Cerebellar nuclear complex (tissue), 1 donor: Measurements from ENCODE around the gene MAP3K9.
A peak's percentile ranks its signal among the peaks of the same experiment; 100 is the strongest.
"Not testable (repeated sequence)": the region's sequence is repeated elsewhere in the genome, so short reads cannot be mapped to it uniquely, and the experiment has no call there.

ENCODE experiments used
- DNase-seq, 2 experiments: peaks; one replicate each; lab custom pipeline; 2025; lab: John Stamatoyannopoulos, UW

Gene MAP3K9

DNA sequence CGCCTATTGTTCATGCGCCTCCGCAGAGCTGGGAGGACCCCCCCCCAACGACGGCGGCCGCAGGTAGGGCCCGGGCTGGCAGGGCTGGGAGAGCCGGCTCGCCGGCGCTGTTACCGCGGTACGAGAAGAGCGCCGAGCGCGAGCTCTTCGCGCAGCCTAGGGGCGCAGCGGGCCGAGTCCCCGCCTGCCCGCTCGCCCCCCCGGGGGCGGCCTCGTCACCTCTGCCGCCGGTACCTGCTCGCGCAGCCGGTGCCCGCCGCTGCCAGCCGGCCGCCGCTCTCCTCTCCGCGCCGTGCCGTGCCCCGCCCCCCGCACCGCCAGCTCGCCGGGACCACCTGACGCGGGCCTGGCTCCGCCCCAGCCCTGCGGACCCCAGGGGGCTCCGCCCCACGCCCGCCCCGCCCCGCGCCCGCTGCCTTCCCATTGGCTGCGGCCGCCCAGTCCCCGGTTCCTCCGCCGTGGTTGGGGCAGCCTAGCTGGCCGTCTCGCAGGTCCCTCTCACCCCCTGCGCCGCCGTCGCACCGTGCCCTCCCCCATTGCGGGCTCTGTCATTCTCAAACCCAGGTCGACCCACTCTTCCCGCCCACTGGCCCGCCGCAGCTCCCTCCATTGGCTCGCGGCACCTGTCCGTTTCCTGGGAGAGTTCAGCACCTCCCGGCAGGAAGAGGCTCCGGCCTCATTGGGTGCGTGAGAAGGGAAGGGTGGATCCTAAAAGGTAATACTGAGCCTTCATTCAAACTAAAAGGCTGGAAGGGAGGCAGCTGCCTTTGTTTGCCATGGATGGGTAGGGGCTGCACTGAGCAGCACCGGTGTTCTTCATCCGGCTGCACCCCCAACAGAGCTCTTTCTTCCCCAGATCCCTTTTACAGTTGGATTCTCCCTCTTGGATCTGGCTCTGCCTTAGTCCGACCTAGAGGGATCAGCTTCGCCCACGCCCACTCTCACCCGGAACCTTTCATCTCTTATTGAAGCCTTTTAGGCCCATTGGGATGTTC, at the start of gene MAP3K9:
Gene MAP3K9, minus strand, starts transcription at position 289 of the 995 bp plus-strand sequence. CDS start 342 bp downstream, outside the sequence.
- DNase-seq: peak; percentile 98

DNA sequence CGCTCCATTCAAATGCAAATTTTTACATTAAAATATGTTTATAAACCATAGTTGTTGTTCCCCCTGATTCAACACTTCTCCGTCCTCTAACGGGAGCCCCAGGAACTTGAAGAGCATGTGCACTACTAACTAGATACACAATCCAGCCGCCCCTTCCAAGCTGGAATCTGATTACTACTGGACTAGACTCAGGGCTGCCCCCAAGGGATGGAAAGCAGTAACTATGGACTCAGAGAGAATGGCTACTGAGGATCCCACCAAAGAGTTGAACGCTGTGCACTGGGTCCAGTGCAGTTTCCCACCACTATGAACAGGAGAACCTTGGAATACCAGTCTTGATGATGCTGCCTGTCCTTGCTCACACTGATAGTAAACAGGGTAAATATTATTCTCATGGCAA, 49.3 kb upstream of the MAP3K9 start:
- DNase-seq: no peak

DNA sequence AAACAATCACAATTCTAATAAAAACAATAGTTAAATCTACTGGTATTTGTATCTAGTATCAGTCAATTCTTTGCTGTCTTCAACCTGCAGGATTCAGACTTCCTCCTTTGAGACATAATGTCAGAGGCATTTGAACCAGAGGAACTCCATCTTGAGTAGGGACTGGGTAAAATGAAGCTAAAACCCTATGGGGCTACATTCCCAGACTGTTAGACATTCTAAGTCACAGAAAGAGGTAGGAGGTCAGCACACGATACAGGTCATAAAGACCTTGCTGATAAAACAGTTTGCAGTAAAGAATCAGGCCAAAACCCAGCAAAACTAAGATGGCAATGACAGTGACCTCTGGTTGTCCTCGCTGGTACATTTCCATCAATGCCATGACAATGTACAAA, 48.2 kb upstream of the MAP3K9 start:
- DNase-seq: no peak

DNA sequence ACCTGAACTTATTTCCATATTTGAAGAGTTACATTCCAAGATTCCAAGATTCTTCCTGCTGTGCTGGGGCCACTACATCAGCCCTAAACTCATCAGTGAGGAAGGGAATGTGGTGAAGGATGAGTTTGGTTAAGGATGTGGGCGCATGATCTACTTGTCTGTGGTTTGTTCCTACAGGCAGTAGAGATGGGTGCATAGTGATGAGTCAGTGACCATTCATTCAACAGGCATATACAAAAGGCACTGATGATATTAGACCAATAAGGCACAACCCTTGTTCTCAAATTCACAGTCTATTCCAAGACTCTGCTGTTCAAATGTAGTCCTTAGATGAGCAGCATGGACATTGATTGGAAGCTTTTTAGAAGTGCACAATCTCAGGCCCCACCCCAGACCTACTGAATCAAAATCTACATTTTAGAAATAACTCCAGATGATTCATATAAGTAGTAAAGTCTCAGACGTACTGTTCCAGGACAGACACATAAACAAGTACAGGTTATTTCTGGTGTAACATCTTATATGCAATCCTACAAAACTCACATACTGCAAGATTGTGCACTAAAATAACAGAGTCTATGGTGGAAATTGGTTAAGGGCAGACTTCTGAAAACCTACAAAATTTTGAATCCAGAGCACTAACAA, 47.7 kb upstream of the MAP3K9 start:
- no peak for DNase-seq

DNA sequence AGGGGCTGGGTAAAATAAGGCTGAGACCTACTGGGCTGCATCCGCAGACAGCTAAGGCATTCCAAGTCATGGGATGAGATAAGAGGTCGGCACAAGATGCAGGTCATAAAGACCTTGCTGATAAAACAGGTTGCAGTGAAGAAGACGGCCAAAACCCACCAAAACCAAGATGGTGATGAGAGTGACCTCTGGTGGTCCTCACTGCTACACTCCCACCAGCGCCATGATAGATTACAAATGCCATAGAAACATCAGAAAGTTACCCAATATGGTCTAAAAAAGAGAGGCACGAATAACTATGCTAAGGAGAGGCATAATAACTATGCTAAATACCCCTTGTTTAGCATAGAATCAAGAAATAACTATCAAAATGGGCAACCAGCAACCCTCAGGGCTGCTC, 46.2 kb upstream of the MAP3K9 start:
- no peak for DNase-seq

DNA sequence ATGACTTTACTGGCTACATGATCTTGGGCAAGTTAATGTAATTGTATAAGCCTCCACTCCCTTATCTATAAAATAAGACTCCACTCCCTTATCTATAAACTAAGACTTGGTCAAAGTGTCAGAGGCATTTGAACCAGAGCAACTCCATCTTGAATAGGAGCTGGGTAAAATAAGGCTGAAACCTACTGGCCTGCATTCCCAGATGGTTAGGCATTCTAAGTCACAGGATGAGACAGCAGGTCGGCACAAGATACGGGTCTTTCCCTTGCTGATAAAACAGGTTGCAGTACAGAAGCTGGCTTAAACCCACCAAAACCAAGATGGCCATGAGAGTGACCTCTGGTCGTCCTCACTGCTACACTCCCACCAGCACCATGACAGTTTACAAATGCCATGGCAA, 44.3 kb upstream of the MAP3K9 start:
- DNase-seq: not testable (repeated sequence)

DNA sequence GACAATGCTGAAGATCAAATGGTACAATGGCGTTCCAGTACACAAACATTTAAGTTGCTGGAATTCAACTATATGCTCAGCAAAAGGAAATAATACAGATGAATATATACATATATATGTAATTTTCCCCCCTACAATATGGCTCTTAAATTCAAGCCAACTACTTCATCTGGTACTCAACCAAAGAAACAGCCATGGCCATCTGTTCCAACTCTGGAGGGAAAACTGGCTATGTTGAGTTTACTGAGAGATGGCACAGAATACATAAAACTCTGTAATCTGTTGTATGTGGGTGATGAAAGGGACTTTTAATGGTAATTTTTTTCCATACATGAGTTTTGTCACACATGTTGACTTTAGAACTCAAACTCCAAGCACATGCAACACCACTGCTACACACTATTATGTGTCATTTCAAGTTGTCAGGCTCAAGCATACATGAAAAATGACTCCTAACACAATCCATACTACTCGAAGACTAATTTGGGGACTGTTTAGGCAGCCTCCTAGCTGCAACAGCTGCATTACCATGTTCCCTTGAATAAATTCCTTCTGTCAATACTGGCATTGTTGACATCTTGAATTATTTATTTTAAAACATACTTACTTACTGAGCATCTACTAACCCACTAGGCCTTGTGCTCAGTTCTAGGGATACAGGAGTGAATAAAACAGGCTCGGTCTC, 38.2 kb upstream of the MAP3K9 start:
- no peak for DNase-seq

DNA sequence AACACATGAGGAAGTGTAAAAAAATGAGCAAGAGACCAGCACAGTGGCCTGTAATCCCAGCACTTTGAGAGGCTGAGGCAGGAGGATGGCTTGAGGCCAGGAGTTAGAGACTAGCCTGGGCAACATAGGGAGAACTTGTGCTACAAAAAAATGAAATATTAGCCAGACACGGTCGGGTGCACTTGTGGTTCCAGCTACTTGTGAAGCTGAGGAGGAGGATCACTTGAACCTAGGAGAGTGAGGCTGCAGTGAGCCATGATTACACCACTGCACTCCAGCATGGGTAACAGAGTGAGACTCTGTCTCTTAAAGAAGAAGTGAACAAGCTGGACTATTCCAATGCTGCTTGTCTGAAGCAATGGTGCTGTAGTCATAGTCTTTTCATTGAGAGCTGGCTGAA, 36.3 kb upstream of the MAP3K9 start:
- no peak for DNase-seq

DNA sequence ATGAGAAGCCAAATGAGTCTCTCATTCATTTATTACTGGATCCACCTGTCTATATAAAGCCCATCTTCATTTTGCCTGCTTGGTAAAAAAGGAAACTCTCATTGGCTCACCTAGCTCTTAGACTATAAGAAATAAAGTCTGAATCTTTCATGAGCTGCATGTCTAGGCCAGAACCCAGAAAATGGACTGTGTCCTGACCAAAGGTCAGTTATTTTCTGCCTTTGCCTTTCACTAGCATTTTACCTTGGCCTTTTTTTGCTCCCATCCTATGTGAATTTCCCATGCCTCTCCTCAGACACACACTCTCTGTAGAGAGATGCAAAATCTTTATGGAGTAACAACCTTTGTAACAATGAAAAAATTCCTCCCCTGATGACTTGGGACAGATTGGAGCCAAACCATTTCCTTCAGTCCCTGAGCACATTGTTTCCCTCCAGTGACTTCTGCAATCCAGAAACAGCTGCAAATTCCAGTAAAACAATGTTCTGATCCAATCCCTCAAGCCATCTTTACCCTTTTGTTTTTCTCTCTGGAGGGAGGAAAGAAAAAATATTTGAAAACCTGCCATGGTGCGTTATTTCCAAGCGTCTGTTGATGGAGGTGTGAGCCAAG, 33.6 kb upstream of the MAP3K9 start:
- no peak for DNase-seq

DNA sequence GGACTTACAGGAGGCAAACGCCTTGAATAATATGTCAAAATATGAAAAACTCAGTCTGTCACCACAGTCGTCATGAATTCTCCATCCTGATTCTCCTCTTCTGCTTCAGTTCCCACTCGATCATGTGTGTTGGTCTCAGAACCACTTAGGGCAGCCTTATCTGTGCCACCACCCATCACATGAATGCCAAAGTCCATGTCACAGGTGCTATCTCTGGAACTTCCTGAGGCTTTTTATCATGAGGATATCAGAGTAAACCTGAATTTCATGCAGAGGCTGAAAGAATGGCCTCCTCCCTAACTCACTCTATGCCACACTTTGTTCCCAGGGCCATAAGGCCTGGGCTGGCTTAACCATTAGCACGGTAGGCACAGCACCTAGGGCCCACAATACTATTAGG, 28.8 kb upstream of the MAP3K9 start:
- no peak for DNase-seq

DNA sequence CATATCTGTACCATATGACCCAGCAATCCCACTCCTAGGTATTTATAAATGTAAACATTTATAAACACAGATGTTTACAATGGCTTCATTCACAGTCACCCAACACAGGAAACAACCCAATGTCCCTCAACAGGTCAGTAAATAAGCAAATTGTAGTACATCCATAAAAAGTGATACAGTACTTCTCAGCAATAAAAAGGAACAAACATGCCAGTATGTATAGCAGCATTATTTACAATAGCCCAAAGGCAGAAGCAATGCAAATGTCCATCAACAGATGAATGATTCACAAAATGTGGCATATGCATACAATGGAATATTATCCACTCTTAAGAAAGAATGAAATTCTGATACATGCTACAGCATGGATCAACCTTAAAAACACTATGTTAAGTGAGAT, 27.6 kb upstream of the MAP3K9 start:
- DNase-seq: no peak

DNA sequence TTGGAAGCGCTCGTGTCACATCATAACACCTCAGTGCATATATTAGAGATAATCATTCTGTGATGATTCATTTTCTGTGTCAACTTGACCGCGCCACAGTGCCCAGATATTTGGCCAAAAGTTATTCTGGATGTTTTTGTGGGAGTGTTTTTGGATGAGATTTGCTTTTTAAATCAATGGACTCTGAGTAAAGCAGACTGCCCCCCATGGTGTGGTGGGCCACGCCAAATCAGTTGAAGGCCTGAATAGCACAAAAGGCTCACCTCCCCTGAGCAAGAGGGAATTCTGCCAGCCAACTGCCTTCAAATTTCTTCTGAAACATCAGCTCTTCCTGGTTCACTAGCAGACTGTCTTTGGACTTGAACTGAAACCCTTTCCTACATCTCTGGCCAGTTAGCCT, 24.6 kb upstream of the MAP3K9 start:
- DNase-seq: no peak

DNA sequence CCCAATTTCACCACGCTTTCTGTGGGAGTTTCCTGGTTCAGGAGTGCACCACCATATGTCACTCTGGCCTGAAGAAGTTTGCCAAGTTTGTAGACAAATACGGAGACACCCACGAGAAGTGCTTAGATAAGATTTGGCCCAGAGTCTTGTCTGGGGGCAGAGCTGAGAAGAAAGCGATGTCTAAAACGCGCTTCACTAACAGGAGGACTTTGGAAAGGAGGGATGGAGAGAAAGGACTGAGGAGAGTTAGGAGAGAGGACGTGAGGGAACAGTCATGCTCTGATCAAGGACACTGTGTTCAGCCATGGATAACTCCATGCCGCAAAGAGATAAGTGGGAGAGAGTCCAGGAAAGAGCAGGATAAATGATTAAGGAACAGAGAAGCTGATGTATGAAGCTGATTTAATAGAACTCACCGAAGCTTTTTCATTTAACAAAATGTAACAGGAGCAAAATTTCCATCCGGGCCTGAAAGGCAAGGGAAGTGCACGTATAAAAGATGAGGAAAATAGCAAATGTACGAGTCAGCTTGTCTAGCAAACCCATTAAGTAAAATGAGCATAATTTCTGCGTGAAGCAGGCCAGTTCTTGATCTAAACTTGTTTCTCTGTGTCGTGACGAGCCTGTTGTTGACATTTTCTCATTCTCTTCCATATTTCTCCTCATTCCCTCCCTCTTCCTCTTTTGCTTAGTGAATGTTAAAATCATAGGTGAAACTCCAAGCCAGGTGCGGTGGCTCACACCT, 23.4 kb upstream of the MAP3K9 start:
- DNase-seq: no peak

DNA sequence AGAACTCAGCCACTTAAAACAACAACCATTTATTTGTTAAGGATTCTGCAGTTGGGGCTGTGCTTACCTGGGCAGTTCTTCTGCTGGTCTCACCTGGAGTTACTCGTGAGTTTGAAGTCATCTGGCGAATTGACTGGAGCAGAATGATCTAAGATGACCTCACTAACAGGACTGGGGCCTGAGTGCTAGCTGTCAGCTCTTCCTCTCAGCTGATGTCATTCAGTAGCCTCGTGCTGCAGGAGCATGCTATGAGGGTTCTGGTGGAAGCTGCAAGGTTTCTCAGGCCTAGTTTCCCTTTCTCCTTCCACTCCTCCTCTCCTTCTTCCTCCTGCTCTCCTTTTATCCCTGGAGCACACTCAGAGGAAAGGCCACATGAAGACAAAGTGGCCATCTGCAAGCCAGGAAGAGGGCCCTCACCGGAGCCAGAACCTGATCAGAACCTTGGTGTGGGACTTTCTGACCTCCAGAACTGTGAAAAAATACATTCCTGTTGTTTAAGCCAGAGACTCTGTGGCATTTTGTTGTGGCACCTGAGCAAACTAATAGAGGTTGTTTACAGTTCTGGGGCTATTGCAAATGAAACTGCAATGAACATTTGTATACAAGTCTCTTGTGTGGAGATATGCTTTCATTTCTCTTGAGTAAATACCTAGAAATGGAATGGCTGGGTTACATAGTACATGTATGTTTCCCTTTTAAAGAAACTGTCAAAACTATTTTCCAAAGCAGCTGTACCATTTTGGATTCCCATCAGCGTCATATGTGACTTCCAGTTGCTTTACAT, 21.9 kb upstream of the MAP3K9 start:
- DNase-seq: no peak

DNA sequence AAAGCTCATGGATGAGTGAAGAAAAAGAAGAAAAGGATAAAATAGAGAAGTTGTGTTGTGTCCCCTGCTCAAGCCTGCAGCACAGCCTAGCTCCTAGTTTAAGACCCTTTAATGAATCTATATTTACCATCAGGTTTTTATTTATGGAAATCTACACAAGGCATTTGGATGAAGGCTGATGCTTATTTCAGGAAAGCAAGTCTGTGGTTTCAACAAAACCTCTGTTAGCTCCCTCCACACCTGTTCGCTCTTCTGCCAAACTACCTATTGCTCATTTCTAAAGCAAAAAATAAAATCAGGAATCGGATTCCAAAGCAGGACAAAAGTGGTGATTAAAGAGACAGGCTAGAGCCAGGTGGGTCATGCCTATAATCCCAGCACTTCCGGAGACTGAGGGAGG, 18.9 kb upstream of the MAP3K9 start:
- DNase-seq: no peak

DNA sequence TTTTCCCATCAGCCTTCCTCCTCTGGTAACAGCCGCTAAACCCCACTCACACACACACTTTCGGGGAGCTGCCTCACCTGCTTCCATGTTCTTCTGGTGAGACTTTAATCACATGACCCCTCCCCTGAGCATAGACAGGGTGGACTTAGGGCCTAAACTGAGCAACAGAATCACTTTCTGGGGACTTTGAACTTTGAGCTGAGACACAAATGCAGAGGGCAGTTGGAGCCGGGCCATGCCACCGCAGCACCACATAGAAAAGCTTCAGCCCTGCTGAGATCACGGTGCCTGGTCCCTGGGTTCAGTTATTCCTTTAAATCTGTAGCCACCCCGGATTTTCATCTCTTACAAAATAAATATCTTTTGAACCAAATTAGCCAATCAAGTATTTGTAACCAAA, 18.4 kb upstream of the MAP3K9 start:
- no peak for DNase-seq

DNA sequence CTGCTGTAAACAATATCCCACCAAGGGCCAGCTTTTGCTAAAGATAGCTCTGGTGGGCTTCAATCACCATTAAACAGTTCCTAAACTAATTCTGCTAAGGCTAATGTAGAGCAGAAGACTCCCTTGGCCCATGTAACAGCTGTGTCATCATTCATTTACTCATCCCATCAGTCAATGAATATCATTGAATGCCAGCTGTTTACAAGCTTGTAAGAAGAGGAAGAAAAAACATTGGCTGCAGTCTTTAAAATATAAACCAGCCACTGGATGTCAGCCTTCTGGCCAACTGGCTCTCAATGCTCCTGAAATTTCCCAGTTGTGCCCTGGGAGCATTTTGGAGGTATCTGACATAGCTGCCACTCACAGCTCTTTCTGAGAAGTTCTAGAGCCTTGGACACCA, 18.0 kb upstream of the MAP3K9 start:
- no peak for DNase-seq

DNA sequence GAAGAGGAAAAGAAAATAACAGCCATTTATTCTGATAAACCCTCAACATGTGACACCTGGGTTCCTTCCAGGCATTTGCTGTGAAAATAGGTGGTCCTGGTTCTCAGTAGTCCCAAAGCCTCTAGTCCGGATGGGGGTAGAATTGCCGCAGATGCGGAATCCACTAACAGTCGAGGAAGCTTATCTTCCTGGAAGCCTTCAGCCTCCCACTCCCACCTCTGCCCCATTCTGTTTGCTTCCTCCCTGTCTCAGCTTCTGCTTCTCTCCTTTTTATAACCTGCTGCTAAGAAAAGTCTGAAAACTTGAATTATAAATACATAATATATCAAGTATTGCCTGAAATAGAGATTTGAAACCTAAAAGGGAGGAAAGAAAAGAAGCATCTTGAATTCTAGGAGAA, 14.0 kb upstream of the MAP3K9 start:
- DNase-seq: no peak

DNA sequence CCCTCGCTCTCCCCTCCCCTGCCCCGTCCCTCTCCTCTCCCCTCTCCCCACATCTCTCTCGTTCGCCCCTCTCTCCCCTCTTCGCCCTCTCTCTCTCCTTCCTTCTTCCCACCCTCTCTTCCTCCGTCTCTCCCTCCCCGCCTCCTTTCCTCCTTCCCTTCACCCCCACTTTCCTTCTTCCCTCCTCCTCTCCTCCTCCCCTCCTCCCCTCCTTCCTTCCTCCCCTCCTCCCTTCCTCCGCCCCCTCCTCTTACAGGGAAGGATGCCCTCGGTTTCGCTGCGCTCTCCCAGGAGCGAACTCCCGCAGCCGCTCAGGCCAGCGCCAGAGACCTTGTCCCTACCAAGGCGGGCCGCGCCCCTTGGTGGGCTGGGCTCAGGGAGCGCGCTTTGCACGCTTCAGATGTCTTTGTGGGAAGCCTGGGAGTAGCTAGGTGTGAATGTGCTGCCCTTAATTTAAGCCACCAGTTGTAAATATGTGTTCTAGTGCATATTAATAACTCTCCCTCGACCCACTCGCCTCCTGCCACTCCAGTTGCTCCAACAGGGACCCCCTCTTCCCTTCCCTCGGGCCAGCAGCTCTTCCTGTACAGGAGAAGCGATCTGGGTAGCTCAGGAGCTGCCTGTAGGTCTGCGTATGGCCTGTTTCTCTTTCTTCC, 13.3 kb upstream of the MAP3K9 start:
- no peak for DNase-seq
